Measurements from ENCODE around the gene TTYH1. TPM values are rescaled to one million over a fixed set of nuclear protein-coding genes. Genes with fewer than 3 reads are reported as not detected.

TTYH1 gene
- total and polyA plus RNA-seq, 9 of the 15 experiments (the other 6 are each of a cell fraction or from before 2014, with no cell fraction given), result 0.08 TPM; not detected in 8

- TF ChIP-seq CHD4 (IDR thresholded peaks at IDR 0.05; ENCODE audit: insufficient read depth, insufficient replicate concordance, low read depth, low read length, poor library complexity, severe bottlenecking) (no peak), TCF3 (CRISPR knock-in tag; IDR thresholded peaks at IDR 0.05) (no peak), ZNF830 (CRISPR knock-in tag; IDR thresholded peaks at IDR 0.05) (no peak), ZKSCAN8 (CRISPR knock-in tag; IDR thresholded peaks at IDR 0.05) (no peak), ETV5 (CRISPR knock-in tag; IDR thresholded peaks at IDR 0.05; ENCODE audit: low read depth) (no peak; the same call in 1 of the 2 replicates), RBM17 (IDR thresholded peaks at IDR 0.05; ENCODE audit: borderline replicate concordance, low read depth, low read length) (no peak), XRCC5 (IDR thresholded peaks at IDR 0.05; ENCODE audit: low read depth, low read length) (0 out of 2 replicates have a peak, but pooled peaks have one; percentile 56), ZNF780A (CRISPR knock-in tag; IDR thresholded peaks at IDR 0.05) (no peak), ZKSCAN1 (IDR thresholded peaks at IDR 0.05; ENCODE audit: low read depth, low read length) (peak; percentile 38; the same call in 1 of the 2 replicates), ZNF212 (CRISPR knock-in tag; IDR thresholded peaks at IDR 0.05) (no peak), SOX6 (IDR thresholded peaks at IDR 0.05) (no peak), ZNF75A (CRISPR knock-in tag; IDR thresholded peaks at IDR 0.05) (0 out of 2 replicates have a peak, but pooled peaks have one; percentile 18), FIP1L1 (IDR thresholded peaks at IDR 0.05; ENCODE audit: low read depth, low read length, poor library complexity, severe bottlenecking) (no peak), CREM (IDR thresholded peaks at IDR 0.05; ENCODE audit: low read depth) (peak; percentile 96), ZBTB7A (IDR thresholded peaks at IDR 0.05; ENCODE audit: borderline replicate concordance, control insufficient read depth, low read depth, low read length) (peak; percentile 66; the same call in 1 of the 2 replicates), HEY1 (CRISPR knock-in tag; IDR thresholded peaks at IDR 0.05; ENCODE audit: borderline replicate concordance) (no peak), PPARD (CRISPR knock-in tag; IDR thresholded peaks at IDR 0.05) (no peak)
- TF ChIP-seq, protein P1, sequence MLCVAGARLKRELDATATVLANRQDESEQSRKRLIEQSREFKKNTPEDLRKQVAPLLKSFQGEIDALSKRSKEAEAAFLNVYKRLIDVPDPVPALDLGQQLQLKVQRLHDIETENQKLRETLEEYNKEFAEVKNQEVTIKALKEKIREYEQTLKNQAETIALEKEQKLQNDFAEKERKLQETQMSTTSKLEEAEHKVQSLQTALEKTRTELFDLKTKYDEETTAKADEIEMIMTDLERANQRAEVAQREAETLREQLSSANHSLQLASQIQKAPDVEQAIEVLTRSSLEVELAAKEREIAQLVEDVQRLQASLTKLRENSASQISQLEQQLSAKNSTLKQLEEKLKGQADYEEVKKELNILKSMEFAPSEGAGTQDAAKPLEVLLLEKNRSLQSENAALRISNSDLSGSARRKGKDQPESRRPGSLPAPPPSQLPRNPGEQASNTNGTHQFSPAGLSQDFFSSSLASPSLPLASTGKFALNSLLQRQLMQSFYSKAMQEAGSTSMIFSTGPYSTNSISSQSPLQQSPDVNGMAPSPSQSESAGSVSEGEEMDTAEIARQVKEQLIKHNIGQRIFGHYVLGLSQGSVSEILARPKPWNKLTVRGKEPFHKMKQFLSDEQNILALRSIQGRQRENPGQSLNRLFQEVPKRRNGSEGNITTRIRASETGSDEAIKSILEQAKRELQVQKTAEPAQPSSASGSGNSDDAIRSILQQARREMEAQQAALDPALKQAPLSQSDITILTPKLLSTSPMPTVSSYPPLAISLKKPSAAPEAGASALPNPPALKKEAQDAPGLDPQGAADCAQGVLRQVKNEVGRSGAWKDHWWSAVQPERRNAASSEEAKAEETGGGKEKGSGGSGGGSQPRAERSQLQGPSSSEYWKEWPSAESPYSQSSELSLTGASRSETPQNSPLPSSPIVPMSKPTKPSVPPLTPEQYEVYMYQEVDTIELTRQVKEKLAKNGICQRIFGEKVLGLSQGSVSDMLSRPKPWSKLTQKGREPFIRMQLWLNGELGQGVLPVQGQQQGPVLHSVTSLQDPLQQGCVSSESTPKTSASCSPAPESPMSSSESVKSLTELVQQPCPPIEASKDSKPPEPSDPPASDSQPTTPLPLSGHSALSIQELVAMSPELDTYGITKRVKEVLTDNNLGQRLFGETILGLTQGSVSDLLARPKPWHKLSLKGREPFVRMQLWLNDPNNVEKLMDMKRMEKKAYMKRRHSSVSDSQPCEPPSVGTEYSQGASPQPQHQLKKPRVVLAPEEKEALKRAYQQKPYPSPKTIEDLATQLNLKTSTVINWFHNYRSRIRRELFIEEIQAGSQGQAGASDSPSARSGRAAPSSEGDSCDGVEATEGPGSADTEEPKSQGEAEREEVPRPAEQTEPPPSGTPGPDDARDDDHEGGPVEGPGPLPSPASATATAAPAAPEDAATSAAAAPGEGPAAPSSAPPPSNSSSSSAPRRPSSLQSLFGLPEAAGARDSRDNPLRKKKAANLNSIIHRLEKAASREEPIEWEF (CRISPR knock-in tag; IDR thresholded peaks at IDR 0.05), result no peak
- TF ChIP-seq, protein P2, sequence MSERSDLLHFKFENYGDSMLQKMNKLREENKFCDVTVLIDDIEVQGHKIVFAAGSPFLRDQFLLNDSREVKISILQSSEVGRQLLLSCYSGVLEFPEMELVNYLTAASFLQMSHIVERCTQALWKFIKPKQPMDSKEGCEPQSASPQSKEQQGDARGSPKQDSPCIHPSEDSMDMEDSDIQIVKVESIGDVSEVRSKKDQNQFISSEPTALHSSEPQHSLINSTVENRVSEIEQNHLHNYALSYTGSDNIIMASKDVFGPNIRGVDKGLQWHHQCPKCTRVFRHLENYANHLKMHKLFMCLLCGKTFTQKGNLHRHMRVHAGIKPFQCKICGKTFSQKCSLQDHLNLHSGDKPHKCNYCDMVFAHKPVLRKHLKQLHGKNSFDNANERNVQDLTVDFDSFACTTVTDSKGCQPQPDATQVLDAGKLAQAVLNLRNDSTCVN (CRISPR knock-in tag; IDR thresholded peaks at IDR 0.05), result no peak
- TF ChIP-seq, protein P3, sequence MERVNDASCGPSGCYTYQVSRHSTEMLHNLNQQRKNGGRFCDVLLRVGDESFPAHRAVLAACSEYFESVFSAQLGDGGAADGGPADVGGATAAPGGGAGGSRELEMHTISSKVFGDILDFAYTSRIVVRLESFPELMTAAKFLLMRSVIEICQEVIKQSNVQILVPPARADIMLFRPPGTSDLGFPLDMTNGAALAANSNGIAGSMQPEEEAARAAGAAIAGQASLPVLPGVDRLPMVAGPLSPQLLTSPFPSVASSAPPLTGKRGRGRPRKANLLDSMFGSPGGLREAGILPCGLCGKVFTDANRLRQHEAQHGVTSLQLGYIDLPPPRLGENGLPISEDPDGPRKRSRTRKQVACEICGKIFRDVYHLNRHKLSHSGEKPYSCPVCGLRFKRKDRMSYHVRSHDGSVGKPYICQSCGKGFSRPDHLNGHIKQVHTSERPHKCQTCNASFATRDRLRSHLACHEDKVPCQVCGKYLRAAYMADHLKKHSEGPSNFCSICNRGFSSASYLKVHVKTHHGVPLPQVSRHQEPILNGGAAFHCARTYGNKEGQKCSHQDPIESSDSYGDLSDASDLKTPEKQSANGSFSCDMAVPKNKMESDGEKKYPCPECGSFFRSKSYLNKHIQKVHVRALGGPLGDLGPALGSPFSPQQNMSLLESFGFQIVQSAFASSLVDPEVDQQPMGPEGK (CRISPR knock-in tag; IDR thresholded peaks at IDR 0.05; ENCODE audit: borderline replicate concordance), result no peak
These were observed 49.6 kb downstream of the TTYH1 start (continued) for GRCh38 chr19:54464630-54465425.

Data from K562 (cell line).